Subcutaneous adipose tissue (tissue), 4 donors: ENCODE data around the gene NXPH4. TPM values are rescaled to one million over a fixed set of nuclear protein-coding genes. Genes with fewer than 3 reads are reported as not detected.

Experiments used
- CTCF ChIP-seq: fragments of 450-650 bp; IDR thresholded peaks from one replicate; pipeline ENCODE4 v1.5.1; 2016; ENCODE audit warnings: low read depth, mild to moderate bottlenecking, control low read depth, antibody characterized with exemption, moderate library complexity
- total RNA-seq, 4 donors: library from RNA; depleted of rRNA; stranded (reverse); fragments of >200 nt; gene quantifications; one replicate each; pipeline ENCODE4 v1.1.0, GENCODE V29; 2016

The NXPH4 gene
- total RNA-seq, 4 donors from 2014 or later: not detected

- TF ChIP-seq CTCF: no peak
These were observed 13.2 kb downstream of the NXPH4 start, which contains the start of gene SHMT2 for GRCh38 chr12:57229634-57230380. Gene SHMT2 (plus strand): TSS chr12:57229711. CDS start chr12:57229779, 68 bp downstream.

- no peak for TF ChIP-seq CTCF
These were observed 14.0 kb downstream of the NXPH4 start for GRCh38 chr12:57230381-57231155.

- no peak for TF ChIP-seq CTCF
These were observed 14.9 kb downstream of the NXPH4 start for GRCh38 chr12:57231276-57232021.

- no peak for TF ChIP-seq CTCF
These were observed 15.7 kb downstream of the NXPH4 start for GRCh38 chr12:57232156-57232756.

- no peak for TF ChIP-seq CTCF
These were observed 17.0 kb downstream of the NXPH4 start for GRCh38 chr12:57233357-57234232.

GRCh38 chr12:57234233-57234570 lies 17.6 kb downstream of the NXPH4 start:
- TF ChIP-seq CTCF: no peak
